Kidney (tissue), 14 donors: ENCODE results near the gene GPS2. TPM values are rescaled to one million over a fixed set of nuclear protein-coding genes. Genes with fewer than 3 reads are reported as not detected.

ENCODE experiments used
- DNase-seq, 5 donors: peaks; one replicate each; pipeline ENCODE4 v3.0.0-alpha.2; 2013 to 2020
- FAIRE-seq: peaks from 2 replicates; lab custom pipeline; 2012; peaks lifted over from hg19 to GRCh38; lab: Jason Lieb, UNC
- H3K27ac ChIP-seq, 2 donors: one replicate each; pipeline ENCODE4 v1.7.0; 2013; ENCODE audit warnings: low read depth in 2 of 2, low read length in 2 of 2, inconsistent platforms in 1 of 2
- H3K27me3 ChIP-seq: one replicate; pipeline ENCODE4 v1.7.1; 2013; ENCODE audit warnings: low read length, inconsistent platforms; ENCODE audit not compliant: control insufficient read depth, insufficient read depth
- H3K36me3 ChIP-seq, 3 donors: one replicate each; pipeline versions ENCODE4 v1.7.0 to v1.7.1; 2013; ENCODE audit warnings: low read length in 3 of 3, control low read depth in 1 of 3, inconsistent platforms in 1 of 3; ENCODE audit not compliant: insufficient read depth in 3 of 3, control insufficient read depth in 2 of 3
- H3K4me1 ChIP-seq, 3 donors: one replicate each; pipeline versions ENCODE4 v1.7.0 to v1.7.1; 2013; ENCODE audit warnings: low read length in 3 of 3, inconsistent platforms in 1 of 3, low read depth in 1 of 3; ENCODE audit not compliant: control insufficient read depth in 2 of 3, insufficient read depth in 2 of 3
- H3K4me3 ChIP-seq, 3 donors: one replicate each; pipeline versions ENCODE4 v1.7.0 to v1.8.1; 2013; ENCODE audit warnings: low read length in 3 of 3, control low read depth in 1 of 3, inconsistent platforms in 1 of 3
- H3K9ac ChIP-seq, 3 donors: one replicate each; pipeline versions ENCODE4 v1.7.0 to v1.7.1; 2013; ENCODE audit warnings: low read length in 3 of 3, control low read depth in 1 of 3, inconsistent platforms in 1 of 3
- H3K9me3 ChIP-seq, 3 donors: one replicate each; pipeline versions ENCODE4 v1.7.0 to v1.7.1; 2013; ENCODE audit warnings: low read length in 3 of 3, control low read depth in 1 of 3, inconsistent platforms in 1 of 3; ENCODE audit not compliant: control insufficient read depth in 2 of 3, insufficient read depth in 1 of 3
- intact Hi-C: fragments of 100-400 bp; cut with DNase I; formaldehyde crosslinking; loops from one replicate; pipeline ENCODE4 v1.11.1; 2022
- polyA plus RNA-seq: library from polyadenylated mRNA; stranded (reverse); fragments of 350-450 nt; fragmentation: Illumina TruSeq; extraction: RNeasy Lipid Tissue Mini Kit (QIAGEN cat#74804); gene quantifications from one replicate; pipeline ENCODE4 v1.2.3, GENCODE V29; 2014; ENCODE audit warnings: low read depth, low replicate concordance; ENCODE audit not compliant: insufficient read depth
- total RNA-seq: library from RNA; stranded (reverse); fragmentation: NEBNext Ultra II Directional; extraction: Animal tissue kit (Norgen Biotek cat#: 25700); gene quantifications from one replicate; pipeline ENCODE4 v1.2.1, GENCODE V29; 2021
- TF ChIP-seq, protein P1 (sequence below): IDR thresholded peaks from 3 replicates; pipeline ENCODE4 v1.5.1; 2012; ENCODE audit warnings: mild to moderate bottlenecking, moderate library complexity, borderline replicate concordance; ENCODE audit not compliant: insufficient read depth; ENCODE audit errors: extremely low read depth
- donor health status: control.
- donor health status: control.
- donor health status: control.
- donor health status: control.
- donor health status: control.
- donor health status: DM: yes; HTN: yes; CAD: no.
- donor health status: Normal renal cell carcinoma (clear cell type).

Gene GPS2
- total and polyA plus RNA-seq, 2 donors from 2014 or later: 67.0 to 101 TPM

DNA sequence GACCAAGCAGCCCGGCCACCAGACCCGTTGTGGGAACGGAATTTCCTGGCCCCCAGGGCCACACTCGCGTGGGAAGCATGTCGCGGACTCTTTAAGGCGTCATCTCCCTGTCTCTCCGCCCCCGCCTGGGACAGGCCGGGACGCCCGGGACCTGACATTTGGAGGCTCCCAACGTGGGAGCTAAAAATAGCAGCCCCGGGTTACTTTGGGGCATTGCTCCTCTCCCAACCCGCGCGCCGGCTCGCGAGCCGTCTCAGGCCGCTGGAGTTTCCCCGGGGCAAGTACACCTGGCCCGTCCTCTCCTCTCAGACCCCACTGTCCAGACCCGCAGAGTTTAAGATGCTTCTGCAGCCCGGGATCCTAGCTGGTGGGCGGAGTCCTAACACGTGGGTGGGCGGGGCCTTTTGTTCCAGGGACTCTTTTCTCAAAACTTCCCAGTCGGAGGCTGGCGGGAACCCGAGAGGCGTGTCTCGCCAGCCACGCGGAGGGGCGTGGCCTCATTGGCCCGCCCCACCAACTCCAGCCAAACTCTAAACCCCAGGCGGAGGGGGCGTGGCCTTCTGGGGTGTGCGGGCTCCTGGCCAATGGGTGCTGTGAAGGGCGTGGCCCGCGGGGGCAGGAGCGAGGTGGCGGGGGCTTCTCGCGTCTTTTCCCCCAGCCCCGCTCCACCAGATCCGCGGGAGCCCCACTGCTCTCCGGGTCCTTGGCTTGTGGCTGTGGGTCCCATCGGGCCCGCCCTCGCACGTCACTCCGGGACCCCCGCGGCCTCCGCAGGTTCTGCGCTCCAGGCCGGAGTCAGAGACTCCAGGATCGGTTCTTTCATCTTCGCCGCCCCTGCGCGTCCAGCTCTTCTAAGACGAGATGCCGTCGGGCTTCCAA, 33.8 kb downstream of the GPS2 start, which contains the start of gene SLC2A4:
Gene SLC2A4, plus strand, starts transcription at position 645 of the 879 bp plus-strand sequence. Its CDS starts 217 bp downstream, at position 862.
- TF ChIP-seq, protein P1, sequence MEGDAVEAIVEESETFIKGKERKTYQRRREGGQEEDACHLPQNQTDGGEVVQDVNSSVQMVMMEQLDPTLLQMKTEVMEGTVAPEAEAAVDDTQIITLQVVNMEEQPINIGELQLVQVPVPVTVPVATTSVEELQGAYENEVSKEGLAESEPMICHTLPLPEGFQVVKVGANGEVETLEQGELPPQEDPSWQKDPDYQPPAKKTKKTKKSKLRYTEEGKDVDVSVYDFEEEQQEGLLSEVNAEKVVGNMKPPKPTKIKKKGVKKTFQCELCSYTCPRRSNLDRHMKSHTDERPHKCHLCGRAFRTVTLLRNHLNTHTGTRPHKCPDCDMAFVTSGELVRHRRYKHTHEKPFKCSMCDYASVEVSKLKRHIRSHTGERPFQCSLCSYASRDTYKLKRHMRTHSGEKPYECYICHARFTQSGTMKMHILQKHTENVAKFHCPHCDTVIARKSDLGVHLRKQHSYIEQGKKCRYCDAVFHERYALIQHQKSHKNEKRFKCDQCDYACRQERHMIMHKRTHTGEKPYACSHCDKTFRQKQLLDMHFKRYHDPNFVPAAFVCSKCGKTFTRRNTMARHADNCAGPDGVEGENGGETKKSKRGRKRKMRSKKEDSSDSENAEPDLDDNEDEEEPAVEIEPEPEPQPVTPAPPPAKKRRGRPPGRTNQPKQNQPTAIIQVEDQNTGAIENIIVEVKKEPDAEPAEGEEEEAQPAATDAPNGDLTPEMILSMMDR: no peak
- FAIRE-seq: peak; percentile 46

DNA sequence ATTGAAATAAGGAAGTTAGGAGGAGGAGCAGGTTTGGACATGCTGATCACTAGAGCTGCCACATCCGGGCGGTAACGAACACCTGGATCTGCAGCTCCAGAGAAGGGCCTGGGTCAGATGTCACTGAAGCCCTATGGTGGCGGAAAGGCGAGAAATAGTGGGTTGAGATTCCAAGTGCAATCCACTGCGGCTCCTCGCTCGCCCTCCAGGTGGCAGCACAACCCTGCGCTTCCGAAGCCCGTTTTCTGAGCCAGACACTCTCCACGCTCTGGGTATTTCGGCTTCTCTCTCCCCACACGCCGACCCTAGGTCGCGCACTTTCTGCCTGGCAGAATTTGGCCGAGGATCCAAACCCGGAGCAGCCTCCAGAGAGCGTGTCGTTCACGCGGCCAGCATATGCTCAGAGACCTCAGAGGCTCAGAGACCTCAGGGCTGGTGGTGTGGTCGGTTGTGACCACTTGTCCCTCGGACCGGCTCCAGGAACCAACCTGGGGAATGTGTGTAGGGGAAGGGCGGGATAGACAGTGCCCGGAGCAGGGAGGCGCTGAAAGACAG, 34.6 kb downstream of the GPS2 start:
- no peaks in the 10 kb centered on the region for H3K9me3 ChIP-seq
- peaks cover 0 to 14% (median 0%) of the 10 kb centered on the region in 3 donors for H3K4me1 ChIP-seq
- H3K36me3 ChIP-seq: no peaks in the 10 kb centered on the region
- FAIRE-seq: no peak
- intact Hi-C loops: no loop called here
- no peaks in the 10 kb centered on the region for H3K27me3 ChIP-seq
- peak overlapping the region; percentile 90 to 94 for H3K27ac ChIP-seq
- peak; percentile 91 to 94 (median 91) for DNase-seq
- peak overlapping the region in 2 of 3 donors; percentile 52 to 84 for H3K9ac ChIP-seq
- TF ChIP-seq, protein P1: peak; percentile 92
- peak overlapping the region; percentile 17 to 46 (median 35) for H3K4me3 ChIP-seq

More for the DNA sequence above, 33.8 kb downstream of the GPS2 start, which contains the start of gene SLC2A4:
- Histone ChIP-seq H3K4me3 (peak within 1 kb of the TSS; percentile 30 to 46 (median 35)), H3K27ac (peak within 1 kb of the TSS; percentile 90 to 94), H3K36me3 (no peaks in the 10 kb centered on the region), H3K9ac (peak within 1 kb of the TSS in 2 of 3 donors; percentile 52 to 84), H3K27me3 (no peaks in the 10 kb centered on the region), H3K9me3 (no peaks in the 10 kb centered on the region), H3K4me1 (peaks cover 0 to 14% (median 0%) of the 10 kb centered on the region in 3 donors)
- intact Hi-C loops: no loop called here
- peak; percentile 97 to 99 (median 98) for DNase-seq

DNA sequence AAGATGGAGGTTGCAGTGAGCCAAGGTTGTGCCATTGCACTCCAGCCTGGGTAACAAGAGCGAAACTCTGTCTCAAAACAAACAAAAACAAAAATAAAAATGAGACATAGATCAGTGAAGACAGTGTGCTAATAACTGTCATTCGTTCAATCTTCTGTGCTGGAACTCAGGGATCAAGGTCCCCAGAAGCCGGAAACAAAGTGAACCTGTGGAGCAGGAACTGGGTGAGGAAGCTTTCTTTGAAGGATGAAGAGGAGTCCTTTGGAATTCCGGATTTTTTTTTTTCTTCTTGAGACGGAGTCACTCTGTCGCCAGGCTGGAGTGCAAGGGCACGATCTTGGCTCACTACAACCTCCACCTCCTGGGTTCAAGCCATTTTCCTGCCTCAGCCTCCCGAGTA, 35.7 kb downstream of the GPS2 start:
- FAIRE-seq (no peak), DNase-seq (no peak)
- intact Hi-C loops: no loop called here
- no peaks in the 10 kb centered on the region for H3K9me3 ChIP-seq
- H3K4me1 ChIP-seq: peaks cover 0 to 14% (median 0%) of the 10 kb centered on the region in 3 donors
- no peaks in the 10 kb centered on the region for H3K36me3 ChIP-seq
- TF ChIP-seq, protein P1: no peak
- H3K4me3 ChIP-seq: no peak overlapping the region
- H3K27me3 ChIP-seq: no peaks in the 10 kb centered on the region
- H3K9ac ChIP-seq: no peak overlapping the region
- H3K27ac ChIP-seq: no peak overlapping the region
